ENCODE measurements around the gene DPP6. TPM values are rescaled to one million over a fixed set of nuclear protein-coding genes. Genes with fewer than 3 reads are reported as not detected.
"Not testable (repeated sequence)": the region's sequence is repeated elsewhere in the genome, so short reads cannot be mapped to it uniquely, and the experiment has no call there.

Gene DPP6
- total and polyA plus RNA-seq, 8 donors = 1.0 to 11.2 (median 2.6) TPM

DNA sequence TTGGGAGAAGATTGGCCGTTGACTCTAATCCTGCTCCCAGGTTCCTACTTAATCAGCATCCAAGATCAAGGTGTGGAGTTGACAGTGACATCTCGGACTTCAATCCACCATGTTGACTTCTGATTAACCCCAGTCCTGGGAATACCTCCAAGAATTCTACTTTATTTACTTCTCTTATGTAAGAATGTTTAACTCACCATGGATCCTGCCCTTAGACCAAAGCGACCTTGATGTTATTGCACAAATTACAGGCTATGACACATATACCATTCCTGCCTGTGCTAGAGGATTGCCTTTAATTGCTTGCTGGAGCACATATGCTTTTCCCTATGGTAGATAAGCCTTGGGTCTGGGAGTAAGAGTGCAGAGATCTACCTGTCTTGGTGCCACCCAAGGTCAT, 28.1 kb downstream of the DPP6 start:
- DNase-seq; H3K27me3 ChIP-seq; H3K36me3 ChIP-seq; H3K4me1 ChIP-seq; H3K9me3 ChIP-seq; FAIRE-seq; H3K27ac ChIP-seq; intact Hi-C loops (cut with DNase I); H3K4me3 ChIP-seq: not testable (repeated sequence)
- ATAC-seq = peak in 1 of 4 donors; percentile 31
- 50 to 87% methylated on average over 2 to 3 of the region's 3 CpGs for whole genome bisulfite sequencing, 2 donors

- H3K4me3 ChIP-seq; DNase-seq; H3K27ac ChIP-seq; H3K27me3 ChIP-seq; H3K4me1 ChIP-seq; ATAC-seq; H3K9me3 ChIP-seq; H3K36me3 ChIP-seq; FAIRE-seq; intact Hi-C loops (cut with DNase I): not testable (repeated sequence)
- WGBS, 2 donors = 34 to 37% methylated on average over 4 to 5 of the region's 6 CpGs
These were observed 35.0 kb downstream of the DPP6 start for GRCh38 chr7:154087037-154087725.

DNA sequence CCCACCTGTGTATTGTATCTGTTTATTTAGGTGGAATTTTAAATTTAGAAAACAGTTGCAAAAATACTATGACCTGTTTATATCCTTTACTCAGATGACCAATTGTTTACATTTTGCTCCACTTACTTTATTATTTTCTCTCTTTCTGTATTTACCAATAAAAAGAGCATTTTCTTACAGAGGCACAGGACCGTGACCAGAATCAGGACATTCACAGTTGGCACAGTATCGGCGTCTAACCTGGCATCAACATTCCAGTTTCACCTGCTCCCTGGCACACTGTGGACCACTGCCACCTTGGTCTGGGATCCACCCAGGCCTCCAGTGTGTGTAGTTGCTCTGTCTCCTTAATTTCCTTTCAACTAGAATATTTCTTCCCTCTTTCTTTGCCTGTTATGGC, 39.9 kb downstream of the DPP6 start:
- FAIRE-seq; H3K27ac ChIP-seq; intact Hi-C loops (cut with DNase I); H3K36me3 ChIP-seq; DNase-seq; H3K4me1 ChIP-seq; H3K9me3 ChIP-seq; H3K4me3 ChIP-seq; ATAC-seq; H3K27me3 ChIP-seq: not testable (repeated sequence)
- WGBS, 2 donors = 72 to 83% methylated on average over 3 of the region's 3 CpGs

DNA sequence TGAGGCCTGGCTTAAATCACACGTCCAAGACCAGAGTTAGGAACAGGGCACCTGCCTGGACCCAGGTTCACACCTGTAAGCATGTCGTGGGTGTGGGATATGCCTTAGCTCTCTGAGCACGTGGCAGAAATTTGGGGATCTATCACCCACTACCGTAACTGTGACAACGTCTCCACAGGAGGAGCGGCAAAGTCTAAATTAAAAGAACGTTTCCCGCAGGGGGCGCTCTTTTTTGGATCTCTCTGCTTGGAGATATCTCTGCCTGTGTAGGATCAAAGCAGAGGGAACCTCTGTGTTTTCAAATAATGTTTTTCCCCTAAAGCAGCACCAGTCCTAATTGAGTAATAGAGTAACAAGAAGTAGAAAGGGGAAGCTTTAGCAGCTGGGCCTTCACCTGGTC, 43.0 kb downstream of the DPP6 start:
- DNase-seq; H3K36me3 ChIP-seq; ATAC-seq; H3K27ac ChIP-seq; H3K27me3 ChIP-seq; H3K9me3 ChIP-seq; H3K4me1 ChIP-seq; intact Hi-C loops (cut with DNase I); FAIRE-seq; H3K4me3 ChIP-seq: not testable (repeated sequence)
- WGBS, 2 donors = 49 to 65% methylated on average over 5 to 9 of the region's 9 CpGs

- ATAC-seq; DNase-seq; H3K9me3 ChIP-seq; H3K36me3 ChIP-seq; H3K27ac ChIP-seq; H3K27me3 ChIP-seq; intact Hi-C loops (cut with DNase I); H3K4me1 ChIP-seq; FAIRE-seq; H3K4me3 ChIP-seq: not testable (repeated sequence)
- 72 to 78% methylated on average over 9 of the region's 9 CpGs for WGBS, 2 donors
These were observed 52.9 kb downstream of the DPP6 start for GRCh38 chr7:154105063-154105462.

GRCh38 chr7:154109615-154110014, 57.4 kb downstream of the DPP6 start:
- not testable (repeated sequence) for DNase-seq, FAIRE-seq, H3K27me3 ChIP-seq

GRCh38 chr7:154113732-154114351, 61.6 kb downstream of the DPP6 start:
- ATAC-seq; DNase-seq; H3K27ac ChIP-seq; FAIRE-seq; H3K9me3 ChIP-seq; H3K4me3 ChIP-seq; H3K27me3 ChIP-seq; intact Hi-C loops (cut with DNase I); H3K36me3 ChIP-seq; H3K4me1 ChIP-seq: not testable (repeated sequence)
- 42 to 53% methylated on average over 4 of the region's 4 CpGs for WGBS, 2 donors

More at GRCh38 chr7:154109615-154110014, 57.4 kb downstream of the DPP6 start:
- intact Hi-C loops (cut with DNase I); H3K36me3 ChIP-seq; ATAC-seq; H3K27ac ChIP-seq; H3K9me3 ChIP-seq; H3K4me1 ChIP-seq; H3K4me3 ChIP-seq: not testable (repeated sequence)
- no CpG with 5 or more reads among the region's 3 CpGs for WGBS, 2 donors

- H3K27ac ChIP-seq; H3K9me3 ChIP-seq; FAIRE-seq; DNase-seq; H3K36me3 ChIP-seq; H3K27me3 ChIP-seq; intact Hi-C loops (cut with DNase I); H3K4me1 ChIP-seq; H3K4me3 ChIP-seq: not testable (repeated sequence)
- 57 to 59% methylated on average over 11 of the region's 12 CpGs for WGBS, 2 donors
- ATAC-seq = peak in 3 of 4 donors; percentile 38 to 62 (median 54)
These were observed 65.5 kb downstream of the DPP6 start for GRCh38 chr7:154117411-154118390.

DNA sequence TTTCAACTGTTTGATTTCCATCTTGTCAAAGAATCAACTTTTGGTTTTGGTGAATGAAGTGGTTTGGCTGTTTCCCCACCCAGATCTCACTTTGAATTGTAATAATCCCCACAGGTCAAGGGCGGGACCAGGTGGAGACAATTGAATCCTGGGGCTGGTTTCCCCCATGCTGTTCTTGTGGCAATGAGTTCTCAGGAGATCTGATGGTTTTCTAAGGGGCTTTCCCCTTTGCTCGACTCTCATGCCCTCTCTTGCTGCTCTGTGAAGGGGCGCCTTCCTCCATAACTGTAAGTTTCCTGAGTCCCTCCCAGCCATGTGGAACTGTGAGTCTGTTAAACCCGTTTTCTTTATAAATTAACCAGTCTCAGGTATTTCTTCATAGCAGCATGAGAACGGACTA, 68.6 kb downstream of the DPP6 start:
- ATAC-seq; H3K9me3 ChIP-seq; H3K36me3 ChIP-seq; H3K27me3 ChIP-seq; H3K4me1 ChIP-seq; DNase-seq; H3K4me3 ChIP-seq; H3K27ac ChIP-seq; intact Hi-C loops (cut with DNase I); FAIRE-seq: not testable (repeated sequence)
- 48 to 65% methylated on average over 5 of the region's 5 CpGs for WGBS, 2 donors

GRCh38 chr7:154122720-154123119, 70.5 kb downstream of the DPP6 start:
- H3K27me3 ChIP-seq; FAIRE-seq; intact Hi-C loops (cut with DNase I); H3K27ac ChIP-seq; DNase-seq; H3K36me3 ChIP-seq; H3K9me3 ChIP-seq; H3K4me3 ChIP-seq; H3K4me1 ChIP-seq: not testable (repeated sequence)
- 37 to 45% methylated on average over 5 to 8 of the region's 10 CpGs for WGBS, 2 donors
- ATAC-seq = peak in 2 of 4 donors; percentile 34 to 38

DNA sequence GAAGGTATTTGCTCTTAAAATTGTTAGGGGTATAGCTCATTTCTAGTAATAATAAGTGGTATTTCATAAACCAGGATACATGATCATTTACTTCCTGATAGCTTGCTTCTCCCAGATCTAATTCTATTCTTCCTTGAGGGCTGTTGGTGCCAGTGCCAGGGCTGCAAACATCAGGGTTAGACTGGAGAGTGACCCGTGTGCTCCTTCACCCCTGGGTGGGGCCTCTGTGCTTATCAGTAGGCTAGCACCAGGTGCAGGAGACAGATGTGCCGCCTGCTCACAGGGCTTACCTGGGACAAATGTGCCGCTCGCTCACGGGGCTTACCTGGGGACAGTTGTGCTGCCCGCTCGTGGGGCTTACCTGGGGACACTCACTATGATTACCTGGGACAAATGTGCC, 71.2 kb downstream of the DPP6 start:
- H3K9me3 ChIP-seq; H3K27me3 ChIP-seq; intact Hi-C loops (cut with DNase I); H3K27ac ChIP-seq; H3K4me1 ChIP-seq; H3K4me3 ChIP-seq; FAIRE-seq; H3K36me3 ChIP-seq; DNase-seq: not testable (repeated sequence)
- ATAC-seq = peak; percentile 46 to 82 (median 60)
- WGBS, 2 donors = 26 to 31% methylated on average over 7 of the region's 7 CpGs
